ENCODE results near the gene CNTRL. TPM values are rescaled to one million over a fixed set of nuclear protein-coding genes. Genes with fewer than 3 reads are reported as not detected.

CNTRL gene
- polyA plus RNA-seq, 1 of the 3 experiments (the other 2 are of a cell fraction): 3.6 TPM

DNA sequence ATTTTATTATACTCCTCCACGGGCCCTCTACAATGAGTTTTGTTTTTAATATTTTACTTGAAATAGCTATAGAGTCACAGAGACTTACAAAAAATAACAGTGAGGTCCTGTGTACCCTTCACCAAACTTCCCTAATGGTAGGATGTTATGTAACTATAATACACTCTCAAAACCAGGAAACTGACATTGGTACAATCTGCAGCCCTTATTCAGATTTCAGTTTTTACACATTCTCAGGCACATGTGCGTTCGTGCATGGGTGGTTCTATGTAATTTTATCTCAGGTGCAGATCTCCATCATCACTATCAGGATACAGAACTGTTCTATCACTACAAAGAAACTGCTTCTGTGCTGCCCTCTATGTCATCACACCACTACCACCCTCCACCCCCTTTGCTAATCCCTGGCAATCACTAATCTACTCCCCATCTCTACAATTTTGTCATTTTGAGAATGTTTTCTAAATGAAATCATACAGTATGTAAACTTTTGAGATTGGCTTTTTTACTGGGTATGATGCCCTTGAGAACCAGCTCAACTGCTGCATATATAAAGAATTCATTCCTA, 110.5 kb downstream of the CNTRL start:
- Histone ChIP-seq H3K9me3 (no peaks in the 10 kb centered on the region), H4K20me1 (ENCODE audit: insufficient read depth) (peaks cover 52% of the 10 kb centered on the region), H3K79me2 (ENCODE audit: insufficient read depth) (peaks cover 96% of the 10 kb centered on the region), H3K27me3 (ENCODE audit: insufficient read depth) (no peaks in the 10 kb centered on the region), H3K4me3 (ENCODE audit: low read depth in 2 of 2, low read length in 1 of 2) (no peak overlapping the region), H2AFZ (ENCODE audit: low read depth) (no peak overlapping the region), H3K27ac (ENCODE audit: low read depth in 2 of 2, low read length in 1 of 2) (no peak overlapping the region), H3K36me3 (replicated peaks in 1 of 2; ENCODE audit: control insufficient read depth in 1 of 2, insufficient read depth in 2 of 2, low read length in 1 of 2) (peaks cover 49 to 62% of the 10 kb centered on the region in 2 experiments), H3K4me1 (ENCODE audit: control insufficient read depth in 1 of 2, insufficient read depth in 2 of 2, low read depth in 1 of 2, low read length in 1 of 2) (peaks cover 0 to 6% of the 10 kb centered on the region in 2 experiments; a peak in 1 of 4 replicates), H3F3A (replicated peaks; ENCODE audit: insufficient read depth) (peaks cover 3% of the 10 kb centered on the region), H3K9me2 (no peaks in the 10 kb centered on the region), H3K4me2 (no peak overlapping the region), H3K9ac (no peak overlapping the region)
- DNase-seq: no peak
- ChIA-PET CTCF (interaction anchor here (1.2 to 3.5 kb wide), 3 partner anchors 17 to 135 kb away, joined by 4 to 9 read pairs (median 5); partner anchors contain the start of gene RAB14), POLR2A (no interaction called here)
- WGBS (ENCODE audit: low lambda C conversion rate): 96% methylated on average over 3 of the region's 3 CpGs
- TF ChIP-seq, protein P1, sequence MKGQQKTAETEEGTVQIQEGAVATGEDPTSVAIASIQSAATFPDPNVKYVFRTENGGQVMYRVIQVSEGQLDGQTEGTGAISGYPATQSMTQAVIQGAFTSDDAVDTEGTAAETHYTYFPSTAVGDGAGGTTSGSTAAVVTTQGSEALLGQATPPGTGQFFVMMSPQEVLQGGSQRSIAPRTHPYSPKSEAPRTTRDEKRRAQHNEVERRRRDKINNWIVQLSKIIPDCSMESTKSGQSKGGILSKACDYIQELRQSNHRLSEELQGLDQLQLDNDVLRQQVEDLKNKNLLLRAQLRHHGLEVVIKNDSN (IDR thresholded peaks at IDR 0.05; ENCODE audit: borderline replicate concordance, low read depth): no peak

DNA sequence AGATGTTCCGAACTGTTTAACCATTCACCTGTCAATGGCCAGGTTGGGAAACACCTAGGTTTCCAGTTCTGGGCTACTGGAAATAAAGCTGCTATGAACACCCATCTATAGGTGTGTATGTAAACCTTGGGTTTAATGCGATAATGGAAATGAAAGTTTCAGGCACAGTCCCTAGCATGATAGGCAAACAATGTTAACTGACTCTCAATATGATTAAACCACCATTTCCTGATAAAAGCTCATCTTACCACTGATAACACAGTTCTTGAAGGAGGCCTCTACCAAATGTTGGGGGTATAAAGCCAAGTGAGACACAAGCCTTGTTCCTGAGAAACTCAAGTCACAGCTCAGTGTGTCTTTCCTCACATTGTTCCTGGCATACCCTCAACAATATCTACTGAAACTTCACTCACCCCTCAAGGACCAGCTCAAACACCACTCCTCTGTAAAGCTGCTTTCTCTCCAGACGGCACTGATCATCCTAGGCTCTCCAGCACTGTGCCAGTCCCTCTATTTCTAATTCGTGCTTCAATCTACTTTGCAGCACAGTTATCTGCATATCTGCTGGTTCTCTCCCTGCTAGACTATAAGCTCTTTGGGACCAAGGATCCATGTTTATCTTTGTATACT, 111.1 kb downstream of the CNTRL start:
- Histone ChIP-seq H3K9me3 (no peaks in the 10 kb centered on the region), H3K9ac (no peak overlapping the region), H3F3A (replicated peaks; ENCODE audit: insufficient read depth) (peaks cover 8% of the 10 kb centered on the region), H3K4me1 (ENCODE audit: control insufficient read depth in 1 of 2, insufficient read depth in 2 of 2, low read depth in 1 of 2, low read length in 1 of 2) (peaks cover 0 to 6% of the 10 kb centered on the region in 2 experiments; a peak in 1 of 4 replicates), H3K4me2 (no peak overlapping the region), H4K20me1 (ENCODE audit: insufficient read depth) (peaks cover 58% of the 10 kb centered on the region), H3K79me2 (ENCODE audit: insufficient read depth) (peaks cover 96% of the 10 kb centered on the region), H2AFZ (ENCODE audit: low read depth) (no peak overlapping the region), H3K4me3 (ENCODE audit: low read depth in 2 of 2, low read length in 1 of 2) (no peak overlapping the region), H3K36me3 (replicated peaks in 1 of 2; ENCODE audit: control insufficient read depth in 1 of 2, insufficient read depth in 2 of 2, low read length in 1 of 2) (peaks cover 50 to 57% of the 10 kb centered on the region in 2 experiments), H3K27me3 (ENCODE audit: insufficient read depth) (no peaks in the 10 kb centered on the region), H3K9me2 (no peaks in the 10 kb centered on the region), H3K27ac (ENCODE audit: low read depth in 2 of 2, low read length in 1 of 2) (no peak overlapping the region)
- WGBS (ENCODE audit: low lambda C conversion rate): 95% methylated on average over 4 of the region's 4 CpGs
- ChIA-PET POLR2A (no interaction called here), CTCF (interaction anchor here (1.1 to 3.5 kb wide), 4 partner anchors 16 to 134 kb away, joined by 4 to 9 read pairs (median 5); partner anchors contain the start of gene RAB14)
- DNase-seq: no peak
- TF ChIP-seq, protein P2, sequence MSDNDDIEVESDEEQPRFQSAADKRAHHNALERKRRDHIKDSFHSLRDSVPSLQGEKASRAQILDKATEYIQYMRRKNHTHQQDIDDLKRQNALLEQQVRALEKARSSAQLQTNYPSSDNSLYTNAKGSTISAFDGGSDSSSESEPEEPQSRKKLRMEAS (IDR thresholded peaks at IDR 0.05; ENCODE audit: low read depth): no peak

GRCh38 chr9:121187636-121188305, 113.0 kb downstream of the CNTRL start:
- no peaks in the 10 kb centered on the region for H3K9me2 ChIP-seq
- DNase-seq: no peak
- POLR2A ChIA-PET: no interaction called here
- peaks cover 99% of the 10 kb centered on the region for H3K79me2 ChIP-seq (ENCODE audit: insufficient read depth)
- peaks cover 77% of the 10 kb centered on the region for H4K20me1 ChIP-seq (ENCODE audit: insufficient read depth)
- no peak overlapping the region for H3K4me2 ChIP-seq
- H3K9me3 ChIP-seq: no peaks in the 10 kb centered on the region
- CTCF ChIA-PET: interaction anchor here (1.2 to 3.5 kb wide), 2 partner anchors 10 to 25 kb away, joined by 4 to 9 read pairs; no protein-coding TSS in a partner anchor
- H3F3A ChIP-seq (replicated peaks; ENCODE audit: insufficient read depth): peaks cover 17% of the 10 kb centered on the region
- H2AFZ ChIP-seq (ENCODE audit: low read depth): no peak overlapping the region
- peaks cover 0 to 13% of the 10 kb centered on the region in 2 experiments; a peak in 2 of 4 replicates for H3K4me1 ChIP-seq (ENCODE audit: control insufficient read depth in 1 of 2, insufficient read depth in 2 of 2, low read depth in 1 of 2, low read length in 1 of 2)
- H3K36me3 ChIP-seq (replicated peaks in 1 of 2; ENCODE audit: control insufficient read depth in 1 of 2, insufficient read depth in 2 of 2, low read length in 1 of 2): peaks cover 41 to 44% of the 10 kb centered on the region in 2 experiments
- H3K4me3 ChIP-seq (ENCODE audit: low read depth in 2 of 2, low read length in 1 of 2): no peak overlapping the region
- H3K27me3 ChIP-seq (ENCODE audit: insufficient read depth): no peaks in the 10 kb centered on the region
- TF ChIP-seq MEF2A (IDR thresholded peaks at IDR 0.05; ENCODE audit: borderline replicate concordance, low read depth) (no peak), TEAD4 (IDR thresholded peaks at IDR 0.05; ENCODE audit: borderline replicate concordance, insufficient read depth) (no peak), GATA2 (CRISPR knock-in tag; IDR thresholded peaks at IDR 0.05) (no peak)
- no peak overlapping the region for H3K9ac ChIP-seq
- 86% methylated on average over 3 of the region's 3 CpGs for WGBS (ENCODE audit: low lambda C conversion rate)
- no peak overlapping the region for H3K27ac ChIP-seq (ENCODE audit: low read depth in 2 of 2, low read length in 1 of 2)
